ENCODE measurements around the gene TPBGL. TPM values are rescaled to one million over a fixed set of nuclear protein-coding genes. Genes with fewer than 3 reads are reported as not detected.

The TPBGL gene
- polyA plus RNA-seq, 1 of the 3 experiments (the other 2 are of a cell fraction) = 0.03 TPM

DNA sequence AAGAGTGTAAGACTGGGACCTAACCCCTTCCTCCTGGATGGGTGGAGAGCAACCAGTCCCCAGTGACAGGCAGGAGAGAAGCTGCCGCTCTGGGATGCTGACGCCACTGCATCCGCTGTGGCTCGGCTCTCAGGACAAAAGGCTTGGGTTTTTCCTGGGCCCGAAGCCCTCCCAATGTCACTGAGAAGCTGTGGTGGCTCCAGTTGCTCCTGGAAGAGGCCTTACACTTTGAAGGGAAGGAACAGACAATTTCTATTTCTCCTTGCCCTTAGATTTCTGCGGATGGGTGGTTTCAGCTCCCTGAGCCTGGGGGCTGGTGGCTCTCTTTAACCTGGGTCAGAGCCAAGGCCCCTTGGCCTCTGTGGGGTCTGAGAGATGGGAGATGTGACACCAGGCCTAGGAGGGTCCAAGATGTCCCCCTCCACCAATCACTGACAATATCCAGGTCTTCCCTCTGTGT lies 21.4 kb downstream of the TPBGL start:
- no peak for TF ChIP-seq RCOR1 (IDR thresholded peaks at IDR 0.05; ENCODE audit: low read length)
- Histone ChIP-seq H3K79me2 (ENCODE audit: insufficient read depth) (no peaks in the 10 kb centered on the region), H2AFZ (ENCODE audit: low read depth) (no peak overlapping the region), H3K4me2 (no peak overlapping the region), H3K9me3 (no peaks in the 10 kb centered on the region), H3K9me2 (no peaks in the 10 kb centered on the region), H3K4me3 (ENCODE audit: low read depth in 2 of 2, low read length in 1 of 2) (no peak overlapping the region), H3F3A (replicated peaks; ENCODE audit: insufficient read depth) (no peaks in the 10 kb centered on the region), H4K20me1 (ENCODE audit: insufficient read depth) (no peaks in the 10 kb centered on the region), H3K27me3 (ENCODE audit: insufficient read depth) (no peaks in the 10 kb centered on the region; the same call in 1 of the 2 replicates), H3K9ac (no peak overlapping the region), H3K4me1 (ENCODE audit: control insufficient read depth in 1 of 2, insufficient read depth in 2 of 2, low read depth in 1 of 2, low read length in 1 of 2) (peaks cover 0 to 12% of the 10 kb centered on the region in 2 experiments; a peak in 1 of 4 replicates), H3K36me3 (replicated peaks in 1 of 2; ENCODE audit: control insufficient read depth in 1 of 2, insufficient read depth in 2 of 2, low read length in 1 of 2) (no peaks in the 10 kb centered on the region), H3K27ac (ENCODE audit: low read depth in 2 of 2, low read length in 1 of 2) (no peak overlapping the region)
- DNase-seq = no peak
- WGBS (ENCODE audit: low lambda C conversion rate) = 83% methylated on average over 2 of the region's 6 CpGs
- ChIA-PET POLR2A (no interaction called here), CTCF (interaction anchor here (1.0 to 4.3 kb wide), 8 partner anchors 14 to 127 kb away, joined by 3 to 28 read pairs (median 4); no protein-coding TSS in a partner anchor)

DNA sequence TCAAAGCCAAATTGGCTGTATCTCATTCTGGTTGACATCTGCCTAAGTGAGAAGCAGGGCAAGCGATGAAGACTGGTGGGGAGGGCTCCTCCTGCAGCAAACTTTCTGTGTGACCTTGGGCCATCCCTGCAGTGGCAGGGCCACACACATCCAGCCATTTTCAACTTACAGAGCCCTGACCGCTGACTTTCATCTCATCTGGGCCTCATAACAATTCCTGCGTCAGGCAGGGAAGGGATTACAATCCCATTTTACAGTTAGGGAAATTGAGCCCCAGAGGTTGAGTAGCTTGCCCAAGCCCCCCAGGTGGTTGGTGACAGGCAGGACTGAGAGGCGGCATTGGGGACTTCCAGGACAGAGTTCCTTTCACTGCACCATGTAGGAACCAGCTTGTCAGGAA lies 21.9 kb downstream of the TPBGL start:
- no peaks in the 10 kb centered on the region; the same call in 1 of the 2 replicates for H3K27me3 ChIP-seq (ENCODE audit: insufficient read depth)
- no peaks in the 10 kb centered on the region for H3F3A ChIP-seq (replicated peaks; ENCODE audit: insufficient read depth)
- TF ChIP-seq YY1 (IDR thresholded peaks at IDR 0.05; ENCODE audit: low read depth) = no peak
- TF ChIP-seq MEF2A (IDR thresholded peaks at IDR 0.05; ENCODE audit: borderline replicate concordance, low read depth) = no peak
- TF ChIP-seq, protein P1, sequence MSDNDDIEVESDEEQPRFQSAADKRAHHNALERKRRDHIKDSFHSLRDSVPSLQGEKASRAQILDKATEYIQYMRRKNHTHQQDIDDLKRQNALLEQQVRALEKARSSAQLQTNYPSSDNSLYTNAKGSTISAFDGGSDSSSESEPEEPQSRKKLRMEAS (IDR thresholded peaks at IDR 0.05; ENCODE audit: low read depth) = no peak
- TF ChIP-seq RAD21 (IDR thresholded peaks at IDR 0.05; ENCODE audit: low read length) = no peak
- no peak for TF ChIP-seq POLR2AphosphoS5 (IDR thresholded peaks at IDR 0.05; ENCODE audit: low read depth, low read length)
- TF ChIP-seq, protein P2, sequence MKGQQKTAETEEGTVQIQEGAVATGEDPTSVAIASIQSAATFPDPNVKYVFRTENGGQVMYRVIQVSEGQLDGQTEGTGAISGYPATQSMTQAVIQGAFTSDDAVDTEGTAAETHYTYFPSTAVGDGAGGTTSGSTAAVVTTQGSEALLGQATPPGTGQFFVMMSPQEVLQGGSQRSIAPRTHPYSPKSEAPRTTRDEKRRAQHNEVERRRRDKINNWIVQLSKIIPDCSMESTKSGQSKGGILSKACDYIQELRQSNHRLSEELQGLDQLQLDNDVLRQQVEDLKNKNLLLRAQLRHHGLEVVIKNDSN (IDR thresholded peaks at IDR 0.05; ENCODE audit: borderline replicate concordance, low read depth) = no peak
- TF ChIP-seq SIN3A (IDR thresholded peaks at IDR 0.05; ENCODE audit: borderline replicate concordance, low read depth, low read length) = no peak
- no peak for TF ChIP-seq MXI1 (IDR thresholded peaks at IDR 0.05; ENCODE audit: low read depth, low read length)
- no peak for TF ChIP-seq ELF1 (IDR thresholded peaks at IDR 0.05)
- TF ChIP-seq NFIC (IDR thresholded peaks at IDR 0.05; ENCODE audit: borderline replicate concordance) = no peak
- TF ChIP-seq GATA2 (CRISPR knock-in tag; IDR thresholded peaks at IDR 0.05) = no peak
- no peak for TF ChIP-seq RXRA (IDR thresholded peaks at IDR 0.05; ENCODE audit: borderline replicate concordance, low read depth)
- TF ChIP-seq FOXM1 (IDR thresholded peaks at IDR 0.05; ENCODE audit: low read depth) = no peak
- CTCF ChIA-PET = interaction anchor here (1.3 to 4.3 kb wide), 6 partner anchors 14 to 239 kb away, joined by 3 to 28 read pairs (median 6); no protein-coding TSS in a partner anchor
- H3K9me2 ChIP-seq = no peaks in the 10 kb centered on the region
- peaks cover 0 to 12% of the 10 kb centered on the region in 2 experiments; a peak in 1 of 4 replicates for H3K4me1 ChIP-seq (ENCODE audit: control insufficient read depth in 1 of 2, insufficient read depth in 2 of 2, low read depth in 1 of 2, low read length in 1 of 2)
- no peak overlapping the region for H3K4me3 ChIP-seq (ENCODE audit: low read depth in 2 of 2, low read length in 1 of 2)
- no peak for DNase-seq
- no peaks in the 10 kb centered on the region for H3K9me3 ChIP-seq
- H2AFZ ChIP-seq (ENCODE audit: low read depth) = no peak overlapping the region
- no peak overlapping the region for H3K4me2 ChIP-seq
- no peak overlapping the region for H3K9ac ChIP-seq
- H3K79me2 ChIP-seq (ENCODE audit: insufficient read depth) = no peaks in the 10 kb centered on the region
- no peak overlapping the region for H3K27ac ChIP-seq (ENCODE audit: low read depth in 2 of 2, low read length in 1 of 2)
- H4K20me1 ChIP-seq (ENCODE audit: insufficient read depth) = no peaks in the 10 kb centered on the region
- whole genome bisulfite sequencing (ENCODE audit: low lambda C conversion rate) = 94% methylated on average over 2 of the region's 4 CpGs
- H3K36me3 ChIP-seq (replicated peaks in 1 of 2; ENCODE audit: control insufficient read depth in 1 of 2, insufficient read depth in 2 of 2, low read length in 1 of 2) = no peaks in the 10 kb centered on the region
- POLR2A ChIA-PET = no interaction called here
